ENCODE results near the gene TRIM24.

TRIM24 gene

GRCh38 chr7:138468244-138469123 is 8.4 kb downstream of the TRIM24 start:
- no peak overlapping the region for H3K4me3 ChIP-seq (ENCODE audit: low read depth, low read length)
- no peaks in the 10 kb centered on the region for H3K9me3 ChIP-seq
- H3K4me1 ChIP-seq, result no peaks in the 10 kb centered on the region; the same call in 1 of the 2 replicates
- no peaks in the 10 kb centered on the region for H3K27me3 ChIP-seq
- peaks cover 12% of the 10 kb centered on the region for H3K36me3 ChIP-seq
- DNase-seq, result no peak
- TF ChIP-seq CTCF (IDR thresholded peaks at IDR 0.05; ENCODE audit: low read depth, low read length), result no peak

DNA sequence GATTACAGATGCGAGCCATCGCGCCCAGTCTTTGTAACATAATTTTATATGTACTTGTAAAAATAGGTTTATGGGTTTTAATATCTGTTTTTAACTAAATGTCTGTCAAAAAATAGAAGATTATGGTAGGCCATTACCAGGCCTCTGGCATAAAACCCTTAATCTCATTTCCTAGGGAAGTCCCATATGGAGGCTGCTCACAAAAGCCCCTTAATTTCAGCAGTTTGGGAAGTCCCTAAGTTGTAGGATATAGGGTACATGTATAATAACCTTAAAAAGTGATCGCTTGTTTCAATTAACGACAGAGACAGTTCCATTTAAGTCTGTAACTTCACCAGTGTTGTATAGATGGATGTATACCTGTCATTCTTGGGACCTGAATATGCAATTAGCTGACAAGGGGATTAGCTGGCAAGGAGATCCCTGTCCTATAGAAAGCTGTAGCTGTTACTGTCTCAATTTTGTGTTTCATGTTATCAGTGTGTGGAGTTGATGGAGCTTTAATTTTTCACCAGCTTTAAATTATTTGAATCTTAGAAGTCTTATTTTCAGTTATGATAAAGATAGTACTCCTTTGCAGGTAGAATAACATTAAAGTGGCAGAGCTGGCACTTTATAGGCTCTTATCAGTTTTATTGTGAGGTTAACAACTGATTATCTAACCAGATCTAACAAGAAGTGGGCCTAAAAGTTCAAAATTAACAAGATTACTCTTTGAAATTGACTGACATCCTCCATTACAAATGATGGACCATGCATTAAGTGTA is 10.5 kb downstream of the TRIM24 start:
- no peaks in the 10 kb centered on the region for H3K27me3 ChIP-seq
- H3K9me3 ChIP-seq, result no peaks in the 10 kb centered on the region
- no peak overlapping the region for H3K4me3 ChIP-seq (ENCODE audit: low read depth, low read length)
- H3K4me1 ChIP-seq, result no peaks in the 10 kb centered on the region; the same call in 1 of the 2 replicates
- peaks cover 3% of the 10 kb centered on the region for H3K36me3 ChIP-seq
- DNase-seq, result no peak
- no peak for TF ChIP-seq CTCF (IDR thresholded peaks at IDR 0.05; ENCODE audit: low read depth, low read length)

DNA sequence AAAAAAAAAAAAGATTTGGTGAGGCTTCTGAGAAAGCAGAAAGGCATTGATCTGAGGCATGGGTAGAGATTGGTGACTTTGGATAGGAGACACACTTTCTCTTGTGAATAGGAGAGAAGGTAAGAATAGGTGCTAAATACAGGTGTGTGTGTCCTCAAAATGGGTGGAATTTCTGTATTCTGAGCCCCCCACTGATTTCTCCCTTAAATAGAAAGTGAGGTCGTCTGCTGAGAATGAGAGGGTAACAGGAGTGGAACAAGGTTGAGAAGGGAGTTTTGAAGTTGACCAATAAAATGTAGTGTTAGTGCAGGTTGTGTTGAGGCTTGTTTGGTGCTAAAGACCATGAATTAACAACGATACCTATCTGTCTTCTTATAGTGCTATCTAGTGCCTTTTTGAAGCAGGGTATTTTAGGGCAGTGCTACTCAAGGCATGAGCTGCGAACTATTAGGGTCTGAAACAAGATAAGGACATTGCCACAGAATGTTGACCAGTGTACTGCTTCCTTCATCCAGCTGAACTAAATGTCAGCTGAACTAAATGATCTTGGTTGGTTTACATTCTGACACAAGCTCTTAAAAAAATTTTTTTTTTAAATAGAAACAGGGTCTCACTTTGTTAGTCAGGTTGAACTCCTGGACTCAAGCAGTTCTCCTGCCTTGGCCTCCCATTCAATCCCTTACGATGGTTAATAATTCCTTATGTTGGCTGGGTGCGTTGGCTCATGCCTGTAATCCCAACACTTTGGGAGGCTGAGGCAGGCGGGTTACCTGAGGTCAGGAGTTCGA is 12.4 kb downstream of the TRIM24 start:
- TF ChIP-seq CTCF (IDR thresholded peaks at IDR 0.05; ENCODE audit: low read depth, low read length), result no peak
- Histone ChIP-seq H3K4me3 (ENCODE audit: low read depth, low read length) (no peak overlapping the region), H3K27me3 (no peaks in the 10 kb centered on the region), H3K4me1 (no peaks in the 10 kb centered on the region; the same call in 1 of the 2 replicates), H3K9me3 (no peaks in the 10 kb centered on the region), H3K36me3 (peaks cover 3% of the 10 kb centered on the region; the same call in 1 of the 2 replicates)
- DNase-seq, result no peak

- Histone ChIP-seq H3K27me3 (no peaks in the 10 kb centered on the region), H3K36me3 (peaks cover 3% of the 10 kb centered on the region; the same call in 1 of the 2 replicates), H3K4me1 (no peaks in the 10 kb centered on the region), H3K4me3 (ENCODE audit: low read depth, low read length) (no peak overlapping the region), H3K9me3 (no peaks in the 10 kb centered on the region)
- TF ChIP-seq CTCF (IDR thresholded peaks at IDR 0.05; ENCODE audit: low read depth, low read length), result no peak
- no peak for DNase-seq
Observed at GRCh38 chr7:138475377-138475776, 15.3 kb downstream of the TRIM24 start.

DNA sequence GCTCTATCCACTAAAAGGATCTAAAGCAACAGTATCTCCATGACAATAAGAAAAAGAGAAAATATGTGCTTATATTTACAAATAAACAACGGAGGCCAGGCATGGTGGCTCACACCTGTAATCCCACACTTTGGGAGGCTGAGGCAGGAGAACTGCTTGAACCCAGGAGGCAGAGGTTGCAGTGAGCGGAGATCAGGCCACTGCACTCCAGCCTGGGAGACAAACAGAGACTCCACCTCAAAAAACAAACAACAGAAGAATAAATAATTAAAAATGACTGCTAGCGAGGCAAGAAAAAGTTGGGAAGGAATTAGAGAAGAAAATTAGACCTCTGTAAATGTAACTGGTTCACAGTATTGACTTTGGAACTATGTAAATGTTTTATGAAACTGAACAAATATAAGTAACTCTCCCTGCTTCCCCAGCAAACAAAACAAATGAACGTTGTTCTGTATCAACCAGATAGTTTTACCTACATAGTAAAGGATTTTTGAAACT is 17.1 kb downstream of the TRIM24 start:
- no peaks in the 10 kb centered on the region for H3K27me3 ChIP-seq
- H3K4me3 ChIP-seq (ENCODE audit: low read depth, low read length), result no peak overlapping the region
- TF ChIP-seq CTCF (IDR thresholded peaks at IDR 0.05; ENCODE audit: low read depth, low read length), result no peak
- H3K4me1 ChIP-seq, result no peaks in the 10 kb centered on the region
- no peak for DNase-seq
- H3K36me3 ChIP-seq, result peaks cover 3% of the 10 kb centered on the region
- H3K9me3 ChIP-seq, result no peaks in the 10 kb centered on the region

Data from BE2C (cell line).